ENCODE measurements around the gene PGC.

PGC gene

DNA sequence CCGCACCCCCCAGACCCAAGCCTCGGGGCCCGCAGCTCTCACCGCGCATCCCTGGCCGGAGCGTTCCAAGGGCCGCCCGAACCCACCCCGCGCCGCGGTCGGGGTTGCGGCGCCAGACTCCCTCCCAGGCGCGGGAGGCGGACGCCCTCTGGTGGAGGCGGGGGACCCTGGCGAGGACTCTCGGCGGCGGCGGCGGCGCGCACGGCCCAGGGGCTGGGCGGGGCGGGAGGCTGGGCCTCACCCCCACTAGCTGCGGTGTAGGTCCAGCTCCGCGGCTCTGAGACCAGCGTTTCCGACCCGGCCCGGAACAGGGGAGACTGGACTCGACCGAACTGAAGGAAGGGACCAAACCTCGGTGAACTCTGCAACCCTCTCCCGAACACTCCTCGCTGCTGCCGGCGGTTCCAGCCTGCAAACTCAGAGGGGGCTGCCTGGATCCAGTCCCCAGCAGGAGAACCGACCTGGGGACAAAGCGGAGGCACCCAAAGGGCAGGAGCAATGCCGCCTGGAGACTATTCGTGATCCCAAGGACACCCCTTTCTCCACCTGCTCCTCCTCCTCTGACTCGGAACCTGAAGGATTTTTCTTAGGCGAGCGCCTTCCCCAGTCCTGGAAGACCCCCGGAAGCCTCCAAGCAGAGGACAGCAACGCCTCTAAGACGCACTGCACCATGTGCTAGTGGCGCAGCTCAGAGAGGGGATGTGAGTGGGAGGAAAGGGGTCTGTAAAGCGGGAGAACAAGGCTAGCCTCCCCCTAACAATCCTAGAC lies 39.4 kb upstream of the PGC start:
- H3K27ac ChIP-seq = peak overlapping the region; percentile 92
- TF ChIP-seq ZFX (IDR thresholded peaks at IDR 0.05) = no peak
- TF ChIP-seq CTCF (conservative IDR thresholded peaks at IDR 0.05) = peak; percentile 81

- peak overlapping the region; percentile 92 for H3K27ac ChIP-seq
- TF ChIP-seq ZFX (IDR thresholded peaks at IDR 0.05) (no peak), CTCF (conservative IDR thresholded peaks at IDR 0.05) (no peak)
Measured at GRCh38 chr6:41785689-41786450, 38.7 kb upstream of the PGC start.

GRCh38 chr6:41785254-41785653 lies 38.1 kb upstream of the PGC start:
- H3K27ac ChIP-seq = peak overlapping the region; percentile 92
- TF ChIP-seq CTCF (conservative IDR thresholded peaks at IDR 0.05) = no peak
- TF ChIP-seq ZFX (IDR thresholded peaks at IDR 0.05) = no peak

GRCh38 chr6:41784581-41785171 lies 37.5 kb upstream of the PGC start:
- peak overlapping the region; percentile 92 for H3K27ac ChIP-seq
- TF ChIP-seq ZFX (IDR thresholded peaks at IDR 0.05) = no peak
- no peak for TF ChIP-seq CTCF (conservative IDR thresholded peaks at IDR 0.05)

DNA sequence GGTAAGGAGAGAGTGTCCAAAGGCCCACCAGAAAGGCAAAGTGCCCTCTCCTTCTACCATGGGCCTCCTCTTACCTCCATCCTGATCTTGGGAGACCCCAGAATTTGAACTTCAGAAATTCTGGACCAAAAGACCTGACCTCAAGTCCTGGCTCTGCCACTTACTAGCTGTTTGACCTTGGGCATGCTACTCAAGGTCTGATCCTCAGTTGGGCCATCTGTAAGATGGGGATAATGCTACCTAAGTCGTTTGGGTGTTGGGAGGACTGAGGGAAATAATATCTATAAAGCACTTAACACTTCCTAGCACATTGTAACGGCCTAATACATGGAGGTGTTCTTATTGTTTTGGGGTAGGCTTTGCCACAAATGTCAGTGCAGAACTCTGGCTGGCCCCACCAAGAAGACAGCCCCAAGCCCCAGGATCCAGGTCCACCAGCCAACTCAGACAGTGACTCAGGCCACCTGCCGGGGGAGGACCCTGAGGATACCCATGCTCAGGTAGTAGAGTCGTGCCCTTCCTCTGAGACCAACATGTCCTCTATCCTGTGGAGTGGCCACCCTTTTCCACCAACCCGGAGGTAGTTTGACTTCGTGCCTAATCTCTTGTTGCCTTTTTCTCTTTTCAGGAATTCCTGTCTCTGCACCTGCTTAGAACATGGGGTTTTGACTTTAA lies 36.0 kb upstream of the PGC start:
- H3K27ac ChIP-seq = no peak overlapping the region; the same call in 1 of the 2 replicates
- no peak for TF ChIP-seq CTCF (conservative IDR thresholded peaks at IDR 0.05)
- TF ChIP-seq ZFX (IDR thresholded peaks at IDR 0.05) = no peak

GRCh38 chr6:41781366-41781730 lies 34.2 kb upstream of the PGC start:
- H3K27ac ChIP-seq = peak overlapping the region; percentile 80
- TF ChIP-seq ZFX (IDR thresholded peaks at IDR 0.05) (no peak), CTCF (conservative IDR thresholded peaks at IDR 0.05) (no peak)
